ENCODE data around the gene SP3. TPM values are rescaled to one million over a fixed set of nuclear protein-coding genes. Genes with fewer than 3 reads are reported as not detected.
"Not testable (repeated sequence)": the region's sequence is repeated elsewhere in the genome, so short reads cannot be mapped to it uniquely, and the experiment has no call there.

The SP3 gene
- total and polyA plus RNA-seq, 5 experiments from 2014 or later: 51.4 to 141 (median 67.9) TPM

GRCh38 chr2:173889464-173889863 is 75.7 kb downstream of the SP3 start:
- POLR2A ChIA-PET, H3K4me3 Mint-ChIP-seq, H3K4me1 Mint-ChIP-seq, H3K36me3 Mint-ChIP-seq, DNase-seq, ATAC-seq, H3K27ac Mint-ChIP-seq: not testable (repeated sequence)
- Mint-ChIP-seq H3K27me3 (peaks cover 4 to 22% (median 6%) of the 10 kb centered on the region in 5 donors), H3K9me3 (peaks cover 0 to 29% (median 11%) of the 10 kb centered on the region in 9 donors)

- POLR2A ChIA-PET: no interaction called here
- peaks cover 0 to 3% (median under 1%) of the 10 kb centered on the region in 4 donors for H3K4me1 Mint-ChIP-seq
- H3K27me3 Mint-ChIP-seq: peaks cover 5 to 22% (median 7%) of the 10 kb centered on the region in 5 donors
- ATAC-seq (no peak), DNase-seq (no peak)
- H3K27ac Mint-ChIP-seq: peak overlapping the region in 1 of 10 donors; percentile 59
- peaks cover 0 to 29% (median 11%) of the 10 kb centered on the region in 9 donors for H3K9me3 Mint-ChIP-seq
- no peak overlapping the region for H3K4me3 Mint-ChIP-seq
- peaks cover 0 to 6% (median 6%) of the 10 kb centered on the region in 3 donors for H3K36me3 Mint-ChIP-seq
These were observed 78.6 kb downstream of the SP3 start for GRCh38 chr2:173886613-173887012.

GRCh38 chr2:173884025-173884802 is 81.0 kb downstream of the SP3 start:
- ATAC-seq (peak in 1 of 2 donors; percentile 44), DNase-seq (peak in 6 of 10 donors; percentile 3 to 69 (median 19))
- Mint-ChIP-seq H3K4me1 (peaks cover 0 to 3% (median under 1%) of the 10 kb centered on the region in 4 donors), H3K27ac (peak overlapping the region in 1 of 10 donors; percentile 5), H3K9me3 (peaks cover 0 to 15% (median 8%) of the 10 kb centered on the region in 9 donors), H3K27me3 (peaks cover 10 to 44% (median 20%) of the 10 kb centered on the region in 5 donors), H3K4me3 (no peak overlapping the region), H3K36me3 (peaks cover 0 to 6% (median 6%) of the 10 kb centered on the region in 3 donors)
- POLR2A ChIA-PET: interaction anchor here (0.6 kb wide), 1 partner anchor 654 kb away, joined by 3 read pairs; no protein-coding TSS in a partner anchor

- Mint-ChIP-seq H3K36me3 (no peaks in the 10 kb centered on the region), H3K4me3 (no peak overlapping the region), H3K4me1 (peaks cover 0 to 3% (median under 1%) of the 10 kb centered on the region in 4 donors), H3K9me3 (no peaks in the 10 kb centered on the region), H3K27ac (no peak overlapping the region), H3K27me3 (peaks cover 8 to 40% (median 17%) of the 10 kb centered on the region in 5 donors)
- ATAC-seq (no peak), DNase-seq (no peak)
- POLR2A ChIA-PET: no interaction called here
These were observed 83.3 kb downstream of the SP3 start for GRCh38 chr2:173881886-173882285.

GRCh38 chr2:173881461-173881860 is 83.7 kb downstream of the SP3 start:
- H3K4me3 Mint-ChIP-seq: no peak overlapping the region
- H3K27ac Mint-ChIP-seq: no peak overlapping the region
- peaks cover 0 to 3% (median under 1%) of the 10 kb centered on the region in 4 donors for H3K4me1 Mint-ChIP-seq
- no peaks in the 10 kb centered on the region for H3K9me3 Mint-ChIP-seq
- DNase-seq (no peak), ATAC-seq (no peak)
- POLR2A ChIA-PET: no interaction called here
- H3K27me3 Mint-ChIP-seq: peaks cover 8 to 40% (median 21%) of the 10 kb centered on the region in 5 donors
- no peaks in the 10 kb centered on the region for H3K36me3 Mint-ChIP-seq

GRCh38 chr2:173880561-173880960 is 84.6 kb downstream of the SP3 start:
- H3K4me3 Mint-ChIP-seq: no peak overlapping the region
- ATAC-seq (no peak), DNase-seq (no peak)
- peaks cover 0 to 3% (median under 1%) of the 10 kb centered on the region in 4 donors for H3K4me1 Mint-ChIP-seq
- no peaks in the 10 kb centered on the region for H3K9me3 Mint-ChIP-seq
- no peak overlapping the region for H3K27ac Mint-ChIP-seq
- H3K36me3 Mint-ChIP-seq: no peaks in the 10 kb centered on the region
- POLR2A ChIA-PET: no interaction called here
- peaks cover 8 to 35% (median 19%) of the 10 kb centered on the region in 5 donors for H3K27me3 Mint-ChIP-seq

- DNase-seq (no peak), ATAC-seq (no peak)
- Mint-ChIP-seq H3K27me3 (peaks cover 5 to 26% (median 13%) of the 10 kb centered on the region in 5 donors), H3K4me3 (no peak overlapping the region), H3K36me3 (no peaks in the 10 kb centered on the region), H3K9me3 (no peaks in the 10 kb centered on the region), H3K27ac (peak overlapping the region in 1 of 10 donors; percentile 31), H3K4me1 (peaks cover 0 to 15% (median 1%) of the 10 kb centered on the region in 4 donors)
- POLR2A ChIA-PET: no interaction called here
These were observed 88.2 kb downstream of the SP3 start for GRCh38 chr2:173876833-173877413.

GRCh38 chr2:173874894-173875237 is 90.3 kb downstream of the SP3 start:
- H3K4me3 Mint-ChIP-seq: no peak overlapping the region
- no peaks in the 10 kb centered on the region for H3K36me3 Mint-ChIP-seq
- H3K9me3 Mint-ChIP-seq: no peaks in the 10 kb centered on the region
- peak in 1 of 2 donors; percentile 50 for ATAC-seq
- DNase-seq: peak in 1 of 10 donors; percentile 7
- H3K4me1 Mint-ChIP-seq: peaks cover 0 to 15% (median 1%) of the 10 kb centered on the region in 4 donors
- POLR2A ChIA-PET: no interaction called here
- no peak overlapping the region for H3K27ac Mint-ChIP-seq
- peaks cover 0 to 11% (median 9%) of the 10 kb centered on the region in 5 donors for H3K27me3 Mint-ChIP-seq

GRCh38 chr2:173874003-173874893 is 90.9 kb downstream of the SP3 start:
- H3K4me3 Mint-ChIP-seq: no peak overlapping the region
- DNase-seq (no peak), ATAC-seq (no peak)
- no peaks in the 10 kb centered on the region for H3K36me3 Mint-ChIP-seq
- H3K4me1 Mint-ChIP-seq: peaks cover 0 to 15% (median 1%) of the 10 kb centered on the region in 4 donors
- peak overlapping the region in 1 of 10 donors; percentile 51 for H3K27ac Mint-ChIP-seq
- no peaks in the 10 kb centered on the region for H3K9me3 Mint-ChIP-seq
- H3K27me3 Mint-ChIP-seq: peaks cover 0 to 7% (median 5%) of the 10 kb centered on the region in 5 donors
- POLR2A ChIA-PET: no interaction called here

GRCh38 chr2:173872714-173873113 is 92.5 kb downstream of the SP3 start:
- POLR2A ChIA-PET: no interaction called here
- no peaks in the 10 kb centered on the region for H3K36me3 Mint-ChIP-seq
- ATAC-seq: no peak

GRCh38 chr2:173869244-173870229 is 95.6 kb downstream of the SP3 start:
- Mint-ChIP-seq H3K36me3 (no peaks in the 10 kb centered on the region), H3K4me3 (no peak overlapping the region), H3K27ac (no peak overlapping the region), H3K9me3 (no peaks in the 10 kb centered on the region), H3K27me3 (peaks cover 3 to 32% (median 9%) of the 10 kb centered on the region in 5 donors), H3K4me1 (peaks cover 0 to 7% (median 1%) of the 10 kb centered on the region in 4 donors)
- no peak for DNase-seq
- ATAC-seq: no peak
- POLR2A ChIA-PET: no interaction called here

More at GRCh38 chr2:173872714-173873113, 92.5 kb downstream of the SP3 start:
- no peak overlapping the region for H3K4me3 Mint-ChIP-seq
- peaks cover 3 to 17% (median 9%) of the 10 kb centered on the region in 5 donors for H3K27me3 Mint-ChIP-seq
- H3K27ac Mint-ChIP-seq: peak overlapping the region in 1 of 10 donors; percentile 24
- no peaks in the 10 kb centered on the region for H3K9me3 Mint-ChIP-seq
- no peak for DNase-seq
- H3K4me1 Mint-ChIP-seq: peaks cover 0 to 15% (median 1%) of the 10 kb centered on the region in 4 donors
